Kidney (tissue), 14 donors: ENCODE results near the gene CUBN. TPM values are rescaled to one million over a fixed set of nuclear protein-coding genes. Genes with fewer than 3 reads are reported as not detected.
A peak's percentile ranks its signal among the peaks of the same experiment; 100 is the strongest.

Experiments
- DNase-seq, 5 donors: peaks; one replicate each; pipeline ENCODE4 v3.0.0-alpha.2; 2013 to 2020
- FAIRE-seq: peaks from 2 replicates; lab custom pipeline; 2012; peaks lifted over from hg19 to GRCh38; lab: Jason Lieb, UNC
- H3K27ac ChIP-seq, 2 donors: one replicate each; pipeline ENCODE4 v1.7.0; 2013; ENCODE audit warnings: low read depth in 2 of 2, low read length in 2 of 2, inconsistent platforms in 1 of 2
- H3K27me3 ChIP-seq: one replicate; pipeline ENCODE4 v1.7.1; 2013; ENCODE audit warnings: low read length, inconsistent platforms; ENCODE audit not compliant: control insufficient read depth, insufficient read depth
- H3K36me3 ChIP-seq, 3 donors: one replicate each; pipeline versions ENCODE4 v1.7.0 to v1.7.1; 2013; ENCODE audit warnings: low read length in 3 of 3, control low read depth in 1 of 3, inconsistent platforms in 1 of 3; ENCODE audit not compliant: insufficient read depth in 3 of 3, control insufficient read depth in 2 of 3
- H3K4me1 ChIP-seq, 3 donors: one replicate each; pipeline versions ENCODE4 v1.7.0 to v1.7.1; 2013; ENCODE audit warnings: low read length in 3 of 3, inconsistent platforms in 1 of 3, low read depth in 1 of 3; ENCODE audit not compliant: control insufficient read depth in 2 of 3, insufficient read depth in 2 of 3
- H3K4me3 ChIP-seq, 3 donors: one replicate each; pipeline versions ENCODE4 v1.7.0 to v1.8.1; 2013; ENCODE audit warnings: low read length in 3 of 3, control low read depth in 1 of 3, inconsistent platforms in 1 of 3
- H3K9ac ChIP-seq, 3 donors: one replicate each; pipeline versions ENCODE4 v1.7.0 to v1.7.1; 2013; ENCODE audit warnings: low read length in 3 of 3, control low read depth in 1 of 3, inconsistent platforms in 1 of 3
- H3K9me3 ChIP-seq, 3 donors: one replicate each; pipeline versions ENCODE4 v1.7.0 to v1.7.1; 2013; ENCODE audit warnings: low read length in 3 of 3, control low read depth in 1 of 3, inconsistent platforms in 1 of 3; ENCODE audit not compliant: control insufficient read depth in 2 of 3, insufficient read depth in 1 of 3
- intact Hi-C: fragments of 100-400 bp; cut with DNase I; formaldehyde crosslinking; loops from one replicate; pipeline ENCODE4 v1.11.1; 2022
- polyA plus RNA-seq: library from polyadenylated mRNA; stranded (reverse); fragments of 350-450 nt; fragmentation: Illumina TruSeq; extraction: RNeasy Lipid Tissue Mini Kit (QIAGEN cat#74804); gene quantifications from one replicate; pipeline ENCODE4 v1.2.3, GENCODE V29; 2014; ENCODE audit warnings: low read depth, low replicate concordance; ENCODE audit not compliant: insufficient read depth
- total RNA-seq: library from RNA; stranded (reverse); fragmentation: NEBNext Ultra II Directional; extraction: Animal tissue kit (Norgen Biotek cat#: 25700); gene quantifications from one replicate; pipeline ENCODE4 v1.2.1, GENCODE V29; 2021
- TF ChIP-seq, protein P1 (sequence below): IDR thresholded peaks from 3 replicates; pipeline ENCODE4 v1.5.1; 2012; ENCODE audit warnings: mild to moderate bottlenecking, moderate library complexity, borderline replicate concordance; ENCODE audit not compliant: insufficient read depth; ENCODE audit errors: extremely low read depth
- donor health status: control.
- donor health status: control.
- donor health status: control.
- donor health status: control.
- donor health status: control.
- donor health status: DM: yes; HTN: yes; CAD: no.
- donor health status: Normal renal cell carcinoma (clear cell type).

Gene CUBN
- total and polyA plus RNA-seq, 2 donors from 2014 or later: 14.8 to 31.6 TPM

DNA sequence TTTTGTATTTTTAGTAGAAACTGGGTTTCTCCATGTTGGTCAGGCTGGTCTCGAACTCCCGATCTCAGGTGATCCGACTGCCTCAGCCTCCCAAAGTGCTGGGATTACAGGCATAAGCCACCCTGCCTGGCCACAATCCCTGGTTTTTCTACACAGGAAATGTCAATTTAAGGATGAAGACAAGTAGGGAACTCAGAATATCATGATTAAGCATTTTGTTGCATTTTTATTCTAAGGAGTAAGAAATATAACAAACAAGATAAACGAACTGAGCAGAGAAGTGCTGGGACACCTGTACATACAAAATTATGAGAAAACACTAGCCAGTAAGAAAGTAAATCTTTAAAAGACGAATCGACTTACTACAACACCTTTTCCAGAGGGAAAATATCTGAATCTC is 69.3 kb downstream of the CUBN start:
- H3K4me3 ChIP-seq: no peak overlapping the region
- no peak for FAIRE-seq
- no peak overlapping the region for H3K27ac ChIP-seq
- DNase-seq: no peak
- no peaks in the 10 kb centered on the region for H3K4me1 ChIP-seq
- TF ChIP-seq, protein P1, sequence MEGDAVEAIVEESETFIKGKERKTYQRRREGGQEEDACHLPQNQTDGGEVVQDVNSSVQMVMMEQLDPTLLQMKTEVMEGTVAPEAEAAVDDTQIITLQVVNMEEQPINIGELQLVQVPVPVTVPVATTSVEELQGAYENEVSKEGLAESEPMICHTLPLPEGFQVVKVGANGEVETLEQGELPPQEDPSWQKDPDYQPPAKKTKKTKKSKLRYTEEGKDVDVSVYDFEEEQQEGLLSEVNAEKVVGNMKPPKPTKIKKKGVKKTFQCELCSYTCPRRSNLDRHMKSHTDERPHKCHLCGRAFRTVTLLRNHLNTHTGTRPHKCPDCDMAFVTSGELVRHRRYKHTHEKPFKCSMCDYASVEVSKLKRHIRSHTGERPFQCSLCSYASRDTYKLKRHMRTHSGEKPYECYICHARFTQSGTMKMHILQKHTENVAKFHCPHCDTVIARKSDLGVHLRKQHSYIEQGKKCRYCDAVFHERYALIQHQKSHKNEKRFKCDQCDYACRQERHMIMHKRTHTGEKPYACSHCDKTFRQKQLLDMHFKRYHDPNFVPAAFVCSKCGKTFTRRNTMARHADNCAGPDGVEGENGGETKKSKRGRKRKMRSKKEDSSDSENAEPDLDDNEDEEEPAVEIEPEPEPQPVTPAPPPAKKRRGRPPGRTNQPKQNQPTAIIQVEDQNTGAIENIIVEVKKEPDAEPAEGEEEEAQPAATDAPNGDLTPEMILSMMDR: no peak
- H3K36me3 ChIP-seq: peaks cover 0 to 23% (median 2%) of the 10 kb centered on the region in 3 donors
- intact Hi-C loops: no loop called here
- no peaks in the 10 kb centered on the region for H3K27me3 ChIP-seq
- no peaks in the 10 kb centered on the region for H3K9me3 ChIP-seq
- no peak overlapping the region for H3K9ac ChIP-seq

DNA sequence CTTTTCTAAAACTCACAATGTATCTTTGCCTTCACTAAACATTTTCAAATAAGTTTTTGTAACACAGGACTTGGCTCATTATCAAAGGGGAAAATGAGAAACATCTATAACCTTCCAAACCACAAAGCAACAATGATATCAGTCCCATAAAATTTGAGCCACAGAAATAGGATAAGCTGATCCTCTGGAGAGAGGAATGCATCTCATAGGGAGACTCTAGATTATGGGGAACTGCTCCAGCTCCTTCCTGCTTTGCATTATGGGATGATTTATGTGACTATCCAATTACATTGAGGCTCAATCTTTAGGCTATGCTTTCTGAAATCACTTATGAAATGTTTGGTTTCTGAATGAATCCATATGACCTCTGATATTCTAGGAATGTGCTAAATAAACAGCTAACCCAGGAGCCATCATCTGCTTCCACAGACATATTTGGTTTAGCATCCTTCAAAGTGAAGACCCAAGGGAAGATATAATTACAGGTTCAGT is 70.4 kb downstream of the CUBN start:
- no peak for FAIRE-seq
- H3K4me1 ChIP-seq: no peaks in the 10 kb centered on the region

DNA sequence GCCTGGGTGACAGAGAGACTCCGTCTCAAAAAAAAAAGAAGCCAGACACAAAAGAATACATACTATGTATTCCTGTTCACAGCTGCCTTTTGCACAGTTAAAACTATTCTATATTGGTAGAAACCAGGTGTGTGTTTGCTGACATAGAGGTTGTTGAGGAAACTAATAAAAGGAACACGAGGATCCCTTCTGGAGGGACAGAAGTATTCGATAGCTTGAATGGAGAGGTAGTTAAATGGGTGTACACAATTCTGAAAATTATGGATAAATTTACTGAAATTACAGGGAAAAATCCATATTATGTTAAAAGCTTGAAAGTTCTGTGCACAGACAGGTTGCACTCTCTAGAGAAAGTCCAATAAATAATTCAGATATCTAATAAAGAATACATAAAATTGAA is 71.5 kb downstream of the CUBN start:
- no peak for DNase-seq
- Histone ChIP-seq H3K4me3 (no peak overlapping the region), H3K4me1 (no peaks in the 10 kb centered on the region), H3K27me3 (no peaks in the 10 kb centered on the region), H3K36me3 (peaks cover 0 to 10% (median 2%) of the 10 kb centered on the region in 3 donors), H3K9me3 (no peaks in the 10 kb centered on the region), H3K27ac (no peak overlapping the region), H3K9ac (no peak overlapping the region)
- no peak for FAIRE-seq
- TF ChIP-seq, protein P1: no peak
- intact Hi-C loops: no loop called here

More for the DNA sequence above, 70.4 kb downstream of the CUBN start:
- no peak overlapping the region for H3K4me3 ChIP-seq
- DNase-seq: peak in 2 of 5 donors; percentile 24 to 25
- TF ChIP-seq, protein P1: no peak
- no peaks in the 10 kb centered on the region for H3K9me3 ChIP-seq
- intact Hi-C loops: no loop called here
- peaks cover 0 to 17% (median 2%) of the 10 kb centered on the region in 3 donors for H3K36me3 ChIP-seq
- H3K27ac ChIP-seq: no peak overlapping the region
- H3K9ac ChIP-seq: no peak overlapping the region
- no peaks in the 10 kb centered on the region for H3K27me3 ChIP-seq
